Brain microvascular endothelial cell (primary cell): ENCODE data around the gene DOCK4.

Source experiments
- DNase-seq: peaks from one replicate; pipeline ENCODE4 v3.0.0-alpha.2; 2020
- H3K27ac ChIP-seq: fragments of 250-450 bp; sonication (Bioruptor Pico); 2 replicates; pipeline ENCODE4 v1.5.1; 2020; ENCODE audit warnings: mild to moderate bottlenecking, moderate library complexity
- H3K27me3 ChIP-seq: fragments of 250-450 bp; sonication (Bioruptor Pico); replicated peaks from 2 replicates; pipeline ENCODE4 v1.5.1; 2020; ENCODE audit warnings: mild to moderate bottlenecking
- H3K36me3 ChIP-seq: fragments of 250-450 bp; sonication (Bioruptor Pico); replicated peaks from 2 replicates; pipeline ENCODE4 v1.5.1; 2020; ENCODE audit warnings: mild to moderate bottlenecking
- H3K4me3 ChIP-seq: 2 replicates; pipeline ENCODE4 v1.5.1; 2011; ENCODE audit warnings: low read depth, mild to moderate bottlenecking, control low read depth, low read length, moderate library complexity
- in situ Hi-C: cut with HindIII; loops from 2 replicates; pipeline ENCODE4 v1.10.0; 2017; ENCODE audit warnings: low sequenced_read_pairs, low pct_ligation_motif_present
- TF ChIP-seq, protein P1 (sequence below): IDR thresholded peaks from 2 replicates; pipeline ENCODE4 v1.5.1; 2011; ENCODE audit warnings: low read depth, mild to moderate bottlenecking, moderate library complexity, low read length, control low read depth, inconsistent platforms; ENCODE audit errors: missing control alignments

DOCK4 gene

DNA sequence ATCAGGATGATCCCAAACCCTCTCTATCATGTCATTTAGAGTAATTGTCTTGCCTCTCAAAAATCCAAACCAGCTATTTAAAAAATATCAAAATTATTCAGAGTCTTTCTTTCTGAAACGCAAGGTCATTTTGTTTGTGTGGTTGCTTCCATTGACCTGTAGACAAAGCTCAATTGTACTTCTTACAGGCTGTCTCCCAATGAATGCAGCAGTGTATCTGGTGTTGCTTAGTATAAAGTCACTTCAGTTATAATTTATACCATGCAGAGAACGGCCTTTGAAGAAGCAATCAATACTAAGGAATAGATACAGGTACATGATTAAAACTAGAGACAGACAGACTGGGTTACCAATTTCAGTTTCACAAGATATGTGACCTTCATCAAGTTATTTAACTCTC, 80.9 kb downstream of the DOCK4 start:
- Histone ChIP-seq H3K27me3 (no peaks in the 10 kb centered on the region), H3K4me3 (no peak overlapping the region), H3K27ac (no peak overlapping the region), H3K36me3 (no peaks in the 10 kb centered on the region)
- DNase-seq: no peak
- in situ Hi-C loops: no loop called here
- TF ChIP-seq, protein P1, sequence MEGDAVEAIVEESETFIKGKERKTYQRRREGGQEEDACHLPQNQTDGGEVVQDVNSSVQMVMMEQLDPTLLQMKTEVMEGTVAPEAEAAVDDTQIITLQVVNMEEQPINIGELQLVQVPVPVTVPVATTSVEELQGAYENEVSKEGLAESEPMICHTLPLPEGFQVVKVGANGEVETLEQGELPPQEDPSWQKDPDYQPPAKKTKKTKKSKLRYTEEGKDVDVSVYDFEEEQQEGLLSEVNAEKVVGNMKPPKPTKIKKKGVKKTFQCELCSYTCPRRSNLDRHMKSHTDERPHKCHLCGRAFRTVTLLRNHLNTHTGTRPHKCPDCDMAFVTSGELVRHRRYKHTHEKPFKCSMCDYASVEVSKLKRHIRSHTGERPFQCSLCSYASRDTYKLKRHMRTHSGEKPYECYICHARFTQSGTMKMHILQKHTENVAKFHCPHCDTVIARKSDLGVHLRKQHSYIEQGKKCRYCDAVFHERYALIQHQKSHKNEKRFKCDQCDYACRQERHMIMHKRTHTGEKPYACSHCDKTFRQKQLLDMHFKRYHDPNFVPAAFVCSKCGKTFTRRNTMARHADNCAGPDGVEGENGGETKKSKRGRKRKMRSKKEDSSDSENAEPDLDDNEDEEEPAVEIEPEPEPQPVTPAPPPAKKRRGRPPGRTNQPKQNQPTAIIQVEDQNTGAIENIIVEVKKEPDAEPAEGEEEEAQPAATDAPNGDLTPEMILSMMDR: no peak

DNA sequence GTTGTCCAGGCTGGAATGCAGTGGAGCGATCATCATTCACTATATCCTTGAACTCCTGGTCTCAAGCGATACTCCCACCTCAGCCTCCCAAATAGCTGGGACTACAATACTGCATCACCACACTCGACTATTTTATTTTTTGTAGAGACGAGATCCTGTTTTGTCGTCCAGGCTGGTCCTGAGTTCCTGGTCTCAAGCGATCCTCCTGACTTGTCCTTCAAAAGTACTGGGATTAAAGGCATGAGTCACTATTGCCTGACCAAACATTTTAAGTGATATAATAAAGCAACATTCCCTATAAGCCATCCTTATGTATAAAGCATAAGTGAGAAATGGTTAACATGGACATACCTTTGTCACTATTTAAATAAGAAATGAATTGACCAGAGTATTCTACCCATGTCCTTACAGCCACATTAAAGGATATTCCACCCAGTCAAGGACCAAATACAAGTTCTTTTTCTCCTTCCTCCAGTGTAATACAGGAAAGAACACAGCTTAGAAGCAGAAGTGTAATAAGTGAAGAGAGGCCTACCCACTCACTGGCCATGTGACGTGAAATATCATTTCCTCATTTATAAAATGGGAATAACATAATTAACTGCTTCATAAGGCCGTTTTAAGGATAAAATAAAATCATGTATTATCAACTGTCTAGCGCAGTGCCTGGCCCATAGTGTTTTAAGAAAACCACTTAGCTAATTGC, 82.0 kb downstream of the DOCK4 start:
- TF ChIP-seq, protein P1: no peak
- in situ Hi-C loops: no loop called here
- H3K27me3 ChIP-seq: no peaks in the 10 kb centered on the region
- no peak for DNase-seq
- no peak overlapping the region for H3K4me3 ChIP-seq
- H3K27ac ChIP-seq: no peak overlapping the region
- H3K36me3 ChIP-seq: no peaks in the 10 kb centered on the region

DNA sequence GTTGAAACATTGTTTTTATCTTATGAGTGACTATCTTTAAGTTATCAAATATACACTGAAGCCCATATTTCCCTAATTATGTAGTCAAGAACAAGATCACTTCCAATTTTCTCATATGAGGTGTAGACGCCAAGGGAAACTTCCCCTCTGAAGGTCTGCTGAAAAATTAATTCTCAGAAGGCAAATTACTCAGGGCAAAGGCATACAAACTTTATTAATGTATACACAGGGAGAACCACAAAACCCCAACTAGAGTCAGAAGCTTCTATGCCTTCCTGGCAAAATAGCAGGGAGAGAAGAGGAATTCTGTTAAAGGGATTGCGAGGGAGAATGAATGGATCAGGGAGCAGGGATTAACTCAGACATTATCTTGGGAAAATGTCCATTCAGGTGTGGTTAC, 83.4 kb downstream of the DOCK4 start:
- Histone ChIP-seq H3K27ac (no peak overlapping the region), H3K27me3 (no peaks in the 10 kb centered on the region), H3K4me3 (no peak overlapping the region), H3K36me3 (no peaks in the 10 kb centered on the region)
- in situ Hi-C loops: no loop called here
- DNase-seq: no peak
- TF ChIP-seq, protein P1: no peak

DNA sequence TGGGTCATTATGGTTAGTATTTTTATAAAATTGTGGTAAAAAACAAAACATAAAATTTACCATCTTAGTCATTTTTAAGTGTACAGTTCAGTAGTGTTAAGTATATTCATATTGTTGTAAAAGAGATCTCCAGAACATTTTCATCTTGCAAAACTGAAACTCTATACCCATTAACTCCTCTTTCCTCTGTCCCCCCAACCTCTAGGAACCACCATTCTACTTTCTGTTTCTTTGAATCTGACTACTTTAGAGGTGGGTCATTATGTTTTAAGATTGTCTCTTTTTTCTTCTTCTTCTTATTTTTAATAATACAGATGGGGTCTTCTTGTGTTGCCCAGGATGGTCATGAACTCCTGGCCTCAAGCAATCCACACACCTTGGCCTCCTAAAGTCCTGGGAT, 84.1 kb downstream of the DOCK4 start:
- no peak overlapping the region for H3K27ac ChIP-seq
- no peak for DNase-seq
- in situ Hi-C loops: no loop called here
- no peak overlapping the region for H3K4me3 ChIP-seq
- H3K36me3 ChIP-seq: no peaks in the 10 kb centered on the region
- no peaks in the 10 kb centered on the region for H3K27me3 ChIP-seq
- TF ChIP-seq, protein P1: no peak

DNA sequence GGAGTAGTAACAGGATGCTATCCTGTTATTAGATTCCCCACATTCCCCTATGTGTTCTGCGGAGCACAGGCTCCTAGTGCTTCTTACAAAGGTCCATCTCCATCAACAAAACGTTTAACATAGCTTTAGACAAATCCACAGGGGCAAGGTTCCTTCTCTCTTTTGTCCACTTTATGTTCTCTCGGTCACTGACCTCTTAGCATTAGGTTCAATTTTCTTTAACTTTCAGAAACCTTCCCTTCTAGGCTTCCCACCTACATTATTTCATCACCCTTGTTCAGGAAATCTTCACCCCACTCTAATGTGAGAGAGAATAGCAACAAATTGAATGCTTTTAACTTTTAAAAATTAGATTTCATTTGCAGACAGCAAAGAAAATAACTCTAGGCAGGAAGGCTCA, 84.9 kb downstream of the DOCK4 start:
- in situ Hi-C loops: no loop called here
- DNase-seq: no peak
- Histone ChIP-seq H3K27me3 (no peaks in the 10 kb centered on the region), H3K4me3 (no peak overlapping the region), H3K36me3 (no peaks in the 10 kb centered on the region), H3K27ac (no peak overlapping the region)
- TF ChIP-seq, protein P1: no peak

DNA sequence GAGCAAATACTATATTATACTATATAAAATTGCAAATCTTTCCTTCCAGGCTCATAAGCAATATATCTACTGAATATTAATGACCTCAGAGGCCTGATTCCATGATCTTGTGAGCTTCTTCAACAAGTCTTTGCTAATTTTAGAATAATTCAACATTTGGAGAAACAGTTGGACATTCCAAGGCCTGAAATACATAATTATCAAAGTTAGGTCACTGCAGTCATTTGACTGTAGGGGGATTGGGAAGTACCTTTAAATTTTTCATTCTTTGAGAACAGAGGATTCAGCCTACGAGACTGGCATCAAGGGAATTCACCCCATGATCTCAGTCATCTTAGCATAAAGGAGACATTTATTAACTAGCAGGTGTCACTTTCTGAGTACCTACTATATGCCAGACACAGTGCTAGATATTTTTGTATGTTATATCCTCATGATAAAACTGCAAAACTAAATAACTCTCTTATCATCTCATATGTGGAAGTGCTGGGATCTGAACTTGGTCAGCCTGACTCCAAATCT, 85.4 kb downstream of the DOCK4 start:
- Histone ChIP-seq H3K27ac (no peak overlapping the region), H3K36me3 (no peaks in the 10 kb centered on the region), H3K27me3 (no peaks in the 10 kb centered on the region), H3K4me3 (no peak overlapping the region)
- DNase-seq: no peak
- TF ChIP-seq, protein P1: no peak
- in situ Hi-C loops: no loop called here
